H1 (cell line): Measurements from ENCODE around the gene EFCAB6. TPM values are rescaled to one million over a fixed set of nuclear protein-coding genes. Genes with fewer than 3 reads are reported as not detected.

Source experiments
- CBX5 ChIP-seq: fragments of 300-800, 300-1000 bp; sonication (generic); IDR thresholded peaks from 2 replicates; pipeline ENCODE4 v1.7.1; 2016; ENCODE audit warnings: antibody characterized with exemption, low read length, low read depth
- CHD2 ChIP-seq: IDR thresholded peaks from 2 replicates; pipeline ENCODE4 v1.6.1; 2012; ENCODE audit warnings: low read length, improper control_type of control experiment
- GTF2F1 ChIP-seq: IDR thresholded peaks from 2 replicates; pipeline ENCODE4 v1.6.1; 2012; ENCODE audit warnings: low read depth, low read length, improper control_type of control experiment, borderline replicate concordance
- KDM1A ChIP-seq: fragments of 200-600, 300-600 bp; sonication (generic); IDR thresholded peaks from 2 replicates; pipeline ENCODE4 v1.7.1; 2016; ENCODE audit warnings: mild to moderate bottlenecking, low read length, borderline replicate concordance
- MAFK ChIP-seq: IDR thresholded peaks from 2 replicates; pipeline ENCODE4 v1.6.1; 2012; ENCODE audit warnings: low read depth, mild to moderate bottlenecking, improper control_type of control experiment, low read length
- TCF12 ChIP-seq: IDR thresholded peaks from 2 replicates; pipeline ENCODE4 v1.6.1; 2011; ENCODE audit warnings: low read depth, mild to moderate bottlenecking, low read length
- polyA plus RNA-seq, 7 experiments: library from polyadenylated mRNA; depleted of rRNA in 3 of 7; stranded (reverse) in 5 of 7; unstranded in 2 of 7; fragments of >200 nt in 5 of 7; fragments of 200-250 nt in 2 of 7; gene quantifications; 1 replicate in 5 of 7; 2 replicates in 1 of 7; 4 replicates in 1 of 7; pipeline versions ENCODE4 v1.2.1 to v1.2.3, GENCODE V29; 2011 to 2013; ENCODE audit warnings: missing spikeins in 2 of 7, mixed read lengths in 2 of 7
- total RNA-seq: library from RNA; stranded (reverse); fragmentation: NEBNext Ultra II Directional; extraction: Animal tissue kit (Norgen Biotek cat#: 25700); gene quantifications from 2 replicates; pipeline ENCODE4 v1.2.1, GENCODE V29; 2021

The EFCAB6 gene
- total and polyA plus RNA-seq, 2 of the 8 experiments (the other 6 are each of a cell fraction or from before 2014, with no cell fraction given), result 0.32 to 1.7 TPM

GRCh38 chr22:43555561-43556515, 256.3 kb downstream of the EFCAB6 start (continued):
- TF ChIP-seq KDM1A (no peak), CBX5 (no peak), MAFK (no peak), CHD2 (no peak), TCF12 (no peak), GTF2F1 (no peak)
